Gastroesophageal sphincter (tissue), 3 donors: ENCODE measurements around the gene ZNF507.

Source experiments
- POLR2A ChIP-seq, 2 donors: fragments of 450-650 bp; IDR thresholded peaks; one replicate each; pipeline ENCODE4 v1.6.1; 2017; ENCODE audit warnings: antibody characterized with exemption in 2 of 2, mild to moderate bottlenecking in 2 of 2, moderate library complexity in 1 of 2
- TF ChIP-seq, protein P1 (sequence below), 4 experiments: fragments of 200-600 bp in 2 of 4; fragments of 450-650 bp in 2 of 4; sonication (generic) in 1 of 4; IDR thresholded peaks; one replicate each; pipeline ENCODE4 v1.5.1; 2017 to 2019; ENCODE audit warnings: antibody characterized with exemption in 4 of 4, mild to moderate bottlenecking in 2 of 4, moderate library complexity in 2 of 4

- TF ChIP-seq, protein P1, sequence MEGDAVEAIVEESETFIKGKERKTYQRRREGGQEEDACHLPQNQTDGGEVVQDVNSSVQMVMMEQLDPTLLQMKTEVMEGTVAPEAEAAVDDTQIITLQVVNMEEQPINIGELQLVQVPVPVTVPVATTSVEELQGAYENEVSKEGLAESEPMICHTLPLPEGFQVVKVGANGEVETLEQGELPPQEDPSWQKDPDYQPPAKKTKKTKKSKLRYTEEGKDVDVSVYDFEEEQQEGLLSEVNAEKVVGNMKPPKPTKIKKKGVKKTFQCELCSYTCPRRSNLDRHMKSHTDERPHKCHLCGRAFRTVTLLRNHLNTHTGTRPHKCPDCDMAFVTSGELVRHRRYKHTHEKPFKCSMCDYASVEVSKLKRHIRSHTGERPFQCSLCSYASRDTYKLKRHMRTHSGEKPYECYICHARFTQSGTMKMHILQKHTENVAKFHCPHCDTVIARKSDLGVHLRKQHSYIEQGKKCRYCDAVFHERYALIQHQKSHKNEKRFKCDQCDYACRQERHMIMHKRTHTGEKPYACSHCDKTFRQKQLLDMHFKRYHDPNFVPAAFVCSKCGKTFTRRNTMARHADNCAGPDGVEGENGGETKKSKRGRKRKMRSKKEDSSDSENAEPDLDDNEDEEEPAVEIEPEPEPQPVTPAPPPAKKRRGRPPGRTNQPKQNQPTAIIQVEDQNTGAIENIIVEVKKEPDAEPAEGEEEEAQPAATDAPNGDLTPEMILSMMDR (IDR thresholded peaks at IDR 0.05) = no peak
- no peak for TF ChIP-seq POLR2A (IDR thresholded peaks at IDR 0.05)
Observed at GRCh38 chr19:32358321-32358720, 12.9 kb downstream of the ZNF507 start.
